H9 (cell line): Measurements from ENCODE around the gene UNC5A. TPM values are rescaled to one million over a fixed set of nuclear protein-coding genes. Genes with fewer than 3 reads are reported as not detected.

ENCODE experiments used
- DNase-seq: peaks from one replicate; pipeline ENCODE4 v3.0.0-alpha.2; 2017
- H2AFZ ChIP-seq: one replicate; pipeline ENCODE4 v1.6.1; 2013; ENCODE audit warnings: mild to moderate bottlenecking, low read length, control low read depth, moderate library complexity
- H2AK5ac ChIP-seq: 2 replicates; pipeline ENCODE4 v1.6.1; 2013; ENCODE audit warnings: low read length, control low read depth, mixed read lengths; ENCODE audit not compliant: insufficient read length
- H2BK120ac ChIP-seq: one replicate; pipeline ENCODE4 v1.6.1; 2013; ENCODE audit warnings: low read depth, mild to moderate bottlenecking, low read length, control low read depth, inconsistent platforms; ENCODE audit not compliant: poor library complexity, severe bottlenecking
- H2BK12ac ChIP-seq: 2 replicates; pipeline ENCODE4 v1.6.1; 2013; ENCODE audit warnings: low read length, control low read depth, mixed read lengths, low read depth; ENCODE audit not compliant: insufficient read length
- H2BK15ac ChIP-seq: 2 replicates; pipeline ENCODE4 v1.6.1; 2013; ENCODE audit warnings: low read depth, low read length, control low read depth
- H2BK20ac ChIP-seq: one replicate; pipeline ENCODE4 v1.6.1; 2013; ENCODE audit warnings: low read depth, mild to moderate bottlenecking, low read length, control low read depth, inconsistent platforms; ENCODE audit not compliant: poor library complexity, severe bottlenecking
- H2BK5ac ChIP-seq: 2 replicates; pipeline ENCODE4 v1.6.1; 2013; ENCODE audit warnings: low read length, control low read depth, mixed read lengths; ENCODE audit not compliant: insufficient read length
- H3K14ac ChIP-seq: 2 replicates; pipeline ENCODE4 v1.6.1; 2013; ENCODE audit warnings: low read length, control low read depth; ENCODE audit not compliant: insufficient read depth
- H3K18ac ChIP-seq: 2 replicates; pipeline ENCODE4 v1.6.1; 2013; ENCODE audit warnings: low read depth, mild to moderate bottlenecking, mixed read lengths, low read length, control low read depth; ENCODE audit not compliant: insufficient read length
- H3K23ac ChIP-seq: 2 replicates; pipeline ENCODE4 v1.6.1; 2013; ENCODE audit warnings: low read length, control low read depth, mixed read lengths, low read depth; ENCODE audit not compliant: insufficient read length
- H3K23me2 ChIP-seq: 2 replicates; pipeline ENCODE4 v1.6.1; 2013; ENCODE audit warnings: low read depth, mild to moderate bottlenecking, mixed read lengths, low read length, control low read depth; ENCODE audit not compliant: insufficient read length, poor library complexity, severe bottlenecking
- H3K27ac ChIP-seq: 2 replicates; pipeline ENCODE4 v1.5.1; 2013; ENCODE audit warnings: low read length, control low read depth, mixed read lengths, low read depth; ENCODE audit not compliant: insufficient read length
- H3K27me3 ChIP-seq: 2 replicates; pipeline ENCODE4 v1.6.1; 2013; ENCODE audit warnings: low read length, control low read depth, inconsistent platforms; ENCODE audit not compliant: insufficient read depth
- H3K4ac ChIP-seq: 2 replicates; pipeline ENCODE4 v1.6.1; 2013; ENCODE audit warnings: low read depth, mild to moderate bottlenecking, control low read depth, inconsistent platforms, low read length, moderate library complexity
- H3K4me1 ChIP-seq: 2 replicates; pipeline ENCODE4 v1.6.1; 2013; ENCODE audit warnings: low read length, control low read depth, inconsistent platforms; ENCODE audit not compliant: insufficient read depth
- H3K4me2 ChIP-seq: 2 replicates; pipeline ENCODE4 v1.6.1; 2013; ENCODE audit warnings: low read length, control low read depth, mixed read lengths; ENCODE audit not compliant: insufficient read length, insufficient read depth
- H3K56ac ChIP-seq: 2 replicates; pipeline ENCODE4 v1.6.1; 2013; ENCODE audit warnings: low read depth, mild to moderate bottlenecking, mixed read lengths, low read length, control low read depth; ENCODE audit not compliant: insufficient read length
- H3K79me1 ChIP-seq: 2 replicates; pipeline ENCODE4 v1.6.1; 2013; ENCODE audit warnings: low read depth, mild to moderate bottlenecking, moderate library complexity, low read length, control low read depth, inconsistent platforms; ENCODE audit not compliant: insufficient read depth, poor library complexity, severe bottlenecking
- H3K79me2 ChIP-seq: 2 replicates; pipeline ENCODE4 v1.6.1; 2013; ENCODE audit warnings: low read length, control low read depth, inconsistent platforms; ENCODE audit not compliant: insufficient read depth
- H3K9ac ChIP-seq: 2 replicates; pipeline ENCODE4 v1.6.1; 2013; ENCODE audit warnings: low read length, control low read depth, mixed read lengths; ENCODE audit not compliant: insufficient read length; ENCODE audit errors: extremely low read depth
- H3K9me3 ChIP-seq: one replicate; pipeline ENCODE4 v1.6.1; 2013; ENCODE audit warnings: low read depth, low read length, inconsistent platforms; ENCODE audit not compliant: control insufficient read depth
- H3T11ph ChIP-seq: one replicate; pipeline ENCODE4 v1.6.1; 2013; ENCODE audit warnings: mild to moderate bottlenecking, low read length, control low read depth, inconsistent platforms
- H4K20me1 ChIP-seq: one replicate; pipeline ENCODE4 v1.6.1; 2013; ENCODE audit not compliant: control insufficient read depth, insufficient read length, insufficient read depth
- H4K5ac ChIP-seq: 2 replicates; pipeline ENCODE4 v1.6.1; 2013; ENCODE audit warnings: low read depth, mild to moderate bottlenecking, mixed read lengths, low read length, control low read depth; ENCODE audit not compliant: insufficient read length
- H4K8ac ChIP-seq: replicated peaks from 2 replicates; pipeline ENCODE4 v1.6.1; 2013; ENCODE audit warnings: low read length, control low read depth, mixed read lengths, low read depth; ENCODE audit not compliant: insufficient read length
- H4K91ac ChIP-seq: 2 replicates; pipeline ENCODE4 v1.6.1; 2013; ENCODE audit warnings: low read depth, mild to moderate bottlenecking, moderate library complexity, mixed read lengths, low read length, control low read depth; ENCODE audit not compliant: insufficient read length
- H3K27ac Mint-ChIP-seq, 3 experiments: 2 replicates in 2 of 3; 3 replicates in 1 of 3; pipeline ENCODE4 v1.8.0; 2020 to 2021; ENCODE audit warnings: mixed read lengths in 3 of 3, mild to moderate bottlenecking in 1 of 3, moderate library complexity in 1 of 3
- H3K27me3 Mint-ChIP-seq: 2 replicates; pipeline ENCODE4 v1.8.0; 2021; ENCODE audit warnings: low read depth, mild to moderate bottlenecking, moderate library complexity, mixed read lengths
- H3K36me3 Mint-ChIP-seq, 3 experiments: 2 replicates in 2 of 3; 3 replicates in 1 of 3; pipeline ENCODE4 v1.8.0; 2020 to 2021; ENCODE audit warnings: low read depth in 3 of 3, mixed read lengths in 3 of 3; ENCODE audit not compliant: insufficient read depth in 1 of 3
- H3K4me1 Mint-ChIP-seq, 2 experiments: 2 replicates each; pipeline ENCODE4 v1.8.0; 2020; ENCODE audit warnings: mixed read lengths in 2 of 2
- H3K4me3 Mint-ChIP-seq, 2 experiments: 2 replicates in 1 of 2; 3 replicates in 1 of 2; pipeline ENCODE4 v1.8.0; 2020 to 2021; ENCODE audit warnings: mild to moderate bottlenecking in 2 of 2, mixed read lengths in 2 of 2, moderate library complexity in 1 of 2
- H3K9me3 Mint-ChIP-seq, 2 experiments: 2 replicates in 1 of 2; 3 replicates in 1 of 2; pipeline ENCODE4 v1.8.0; 2020; ENCODE audit warnings: mild to moderate bottlenecking in 2 of 2, mixed read lengths in 2 of 2, moderate library complexity in 1 of 2
- CTCF ChIP-seq: fragments of 200-600 bp; sonication (generic); conservative IDR thresholded peaks from 3 replicates; pipeline ENCODE4 v1.8.0; 2021; ENCODE audit warnings: antibody characterized with exemption, mild to moderate bottlenecking
- WGBS: extraction: QIAGEN DNeasy Blood & Tissue Kit; methylation state at CpG from one replicate; pipeline ENCODE4 v1.1.7; 2013; ENCODE audit warnings: missing lambda C conversion rate, low lambda C conversion rate, mixed read lengths; ENCODE audit not compliant: insufficient read length; ENCODE audit errors: extremely low coverage; 5-methylcytosine and 5-hydroxymethylcytosine counted together
- total RNA-seq: library from RNA; stranded (reverse); gene quantifications from 2 replicates; pipeline ENCODE4 v1.2.1, GENCODE V29; 2021

UNC5A gene
- total RNA-seq, 1 experiment from 2014 or later: 4.4 TPM

- Histone ChIP-seq H3K9ac (no peak overlapping the region), H4K91ac (no peak overlapping the region), H4K5ac (no peak overlapping the region), H2BK120ac (no peak overlapping the region), H3K4ac (no peak overlapping the region), H2BK12ac (no peak overlapping the region), H3K4me2 (no peak overlapping the region), H2BK5ac (no peak overlapping the region), H3T11ph (no peak overlapping the region), H4K20me1 (no peaks in the 10 kb centered on the region), H2AK5ac (no peak overlapping the region), H3K18ac (no peak overlapping the region), H3K14ac (0 out of 2 replicates have a peak overlapping the region, but pooled peaks have one; percentile 53), H3K27me3 (no peaks in the 10 kb centered on the region), H2BK20ac (no peak overlapping the region), H3K56ac (no peak overlapping the region), H3K9me3 (no peaks in the 10 kb centered on the region), H2AFZ (no peak overlapping the region), H3K23me2 (no peaks in the 10 kb centered on the region), H4K8ac (no peak overlapping the region), H3K23ac (no peak overlapping the region), H3K27ac (no peak overlapping the region), H3K79me1 (no peaks in the 10 kb centered on the region), H3K79me2 (no peaks in the 10 kb centered on the region), H2BK15ac (no peak overlapping the region; the same call in 1 of the 2 replicates), H3K4me1 (no peaks in the 10 kb centered on the region)
- WGBS: no CpG with 5 or more reads among the region's 24 CpGs
- Mint-ChIP-seq H3K4me1 (peaks cover 0 to 26% of the 10 kb centered on the region in 2 experiments; a peak in 2 of 4 replicates), H3K4me3 (no peak overlapping the region), H3K36me3 (no peaks in the 10 kb centered on the region), H3K27me3 (no peaks in the 10 kb centered on the region; the same call in 1 of the 2 replicates), H3K9me3 (no peaks in the 10 kb centered on the region), H3K27ac (no peak overlapping the region)
- TF ChIP-seq CTCF: no peak
- no peak for DNase-seq
These were observed 36.2 kb downstream of the UNC5A start for GRCh38 chr5:176846335-176847140.
